ENCODE measurements around the gene FOXD1.

DNA sequence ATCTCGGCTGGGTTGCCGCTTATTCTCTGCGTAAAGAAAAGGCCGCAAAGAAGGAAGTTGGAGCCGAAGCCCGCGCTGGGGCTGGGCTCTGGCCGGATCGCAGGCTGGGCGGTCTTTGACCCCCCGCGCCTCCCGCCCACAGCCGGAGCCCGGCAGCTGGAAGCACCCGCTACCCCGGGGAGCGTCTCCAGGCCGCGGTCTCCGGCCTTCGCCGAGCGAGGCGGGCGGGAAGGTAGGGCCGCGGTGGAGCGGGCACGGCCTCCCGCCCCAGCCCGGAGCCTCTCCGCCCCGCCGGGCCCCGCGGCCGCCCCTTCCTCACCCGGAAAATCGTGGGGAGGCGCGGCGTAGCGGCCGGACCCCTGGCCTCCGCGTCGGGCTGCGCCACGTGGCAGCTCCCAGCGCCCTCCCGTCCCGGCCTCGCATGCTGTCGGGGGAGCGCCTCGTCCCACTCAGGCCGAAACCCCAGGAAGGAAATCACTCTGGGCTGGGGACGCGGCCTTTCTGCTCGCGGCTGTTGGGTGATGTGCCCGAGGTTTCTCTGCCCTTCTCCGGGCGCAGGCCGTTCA is 12.0 kb downstream of the FOXD1 start:
- no peak for TF ChIP-seq POLR2A (IDR thresholded peaks at IDR 0.05)
- TF ChIP-seq, protein P1, sequence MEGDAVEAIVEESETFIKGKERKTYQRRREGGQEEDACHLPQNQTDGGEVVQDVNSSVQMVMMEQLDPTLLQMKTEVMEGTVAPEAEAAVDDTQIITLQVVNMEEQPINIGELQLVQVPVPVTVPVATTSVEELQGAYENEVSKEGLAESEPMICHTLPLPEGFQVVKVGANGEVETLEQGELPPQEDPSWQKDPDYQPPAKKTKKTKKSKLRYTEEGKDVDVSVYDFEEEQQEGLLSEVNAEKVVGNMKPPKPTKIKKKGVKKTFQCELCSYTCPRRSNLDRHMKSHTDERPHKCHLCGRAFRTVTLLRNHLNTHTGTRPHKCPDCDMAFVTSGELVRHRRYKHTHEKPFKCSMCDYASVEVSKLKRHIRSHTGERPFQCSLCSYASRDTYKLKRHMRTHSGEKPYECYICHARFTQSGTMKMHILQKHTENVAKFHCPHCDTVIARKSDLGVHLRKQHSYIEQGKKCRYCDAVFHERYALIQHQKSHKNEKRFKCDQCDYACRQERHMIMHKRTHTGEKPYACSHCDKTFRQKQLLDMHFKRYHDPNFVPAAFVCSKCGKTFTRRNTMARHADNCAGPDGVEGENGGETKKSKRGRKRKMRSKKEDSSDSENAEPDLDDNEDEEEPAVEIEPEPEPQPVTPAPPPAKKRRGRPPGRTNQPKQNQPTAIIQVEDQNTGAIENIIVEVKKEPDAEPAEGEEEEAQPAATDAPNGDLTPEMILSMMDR (IDR thresholded peaks at IDR 0.05), result no peak

All from body of pancreas (tissue), 4 donors.